Keratinocyte (primary cell): Measurements from ENCODE around the gene SSTR5. TPM values are rescaled to one million over a fixed set of nuclear protein-coding genes. Genes with fewer than 3 reads are reported as not detected.

ENCODE experiments used
- DNase-seq: peaks from one replicate; pipeline ENCODE4 v3.0.0-alpha.2; 2011; ENCODE audit warnings: low read depth, missing footprints, low spot score
- FAIRE-seq: peaks from 2 replicates; lab custom pipeline; 2011; peaks lifted over from hg19 to GRCh38; lab: Jason Lieb, UNC
- H2AFZ ChIP-seq: 2 replicates; pipeline ENCODE4 v1.6.0; 2012; ENCODE audit warnings: low read length, control low read depth, inconsistent platforms; ENCODE audit not compliant: control insufficient read depth
- H3K27ac ChIP-seq: 2 replicates; pipeline ENCODE4 v1.5.1; 2011; ENCODE audit warnings: low read length; ENCODE audit not compliant: control insufficient read depth, insufficient read depth
- H3K27me3 ChIP-seq: 3 replicates; pipeline ENCODE4 v1.6.0; 2011; ENCODE audit warnings: low read length; ENCODE audit not compliant: control insufficient read depth, insufficient read depth; ENCODE audit errors: extremely low read depth
- H3K36me3 ChIP-seq, 2 experiments: 2 replicates in 1 of 2; 3 replicates in 1 of 2; pipeline ENCODE4 v1.5.1; 2011; ENCODE audit warnings: low read length in 2 of 2, mild to moderate bottlenecking in 1 of 2; ENCODE audit not compliant: control insufficient read depth in 2 of 2, insufficient read depth in 2 of 2; ENCODE audit errors: extremely low read depth in 1 of 2
- H3K4me1 ChIP-seq: 3 replicates; pipeline ENCODE4 v1.5.1; 2011; ENCODE audit warnings: low read length; ENCODE audit not compliant: control insufficient read depth, insufficient read depth; ENCODE audit errors: extremely low read depth
- H3K4me2 ChIP-seq: 3 replicates; pipeline ENCODE4 v1.6.0; 2011; ENCODE audit warnings: low read depth, low read length; ENCODE audit not compliant: control insufficient read depth, insufficient read depth; ENCODE audit errors: extremely low read depth
- H3K4me3 ChIP-seq, 3 experiments: fragments of 200-600 bp in 1 of 3; sonication (generic) in 1 of 3; 2 replicates in 2 of 3; 3 replicates in 1 of 3; pipeline ENCODE4 v1.5.1; 2011 to 2016; ENCODE audit warnings: low read length in 3 of 3, mild to moderate bottlenecking in 3 of 3, control low read depth in 2 of 3, inconsistent platforms in 1 of 3, low read depth in 1 of 3, mixed read lengths in 1 of 3, mixed run types in 1 of 3, moderate library complexity in 1 of 3; ENCODE audit not compliant: control insufficient read depth in 2 of 3, insufficient read depth in 2 of 3; ENCODE audit errors: extremely low read depth in 1 of 3
- H3K79me2 ChIP-seq: 2 replicates; pipeline ENCODE4 v1.6.0; 2012; ENCODE audit warnings: low read length; ENCODE audit not compliant: control insufficient read depth, insufficient read depth
- H3K9ac ChIP-seq: 3 replicates; pipeline ENCODE4 v1.6.0; 2011; ENCODE audit warnings: low read length; ENCODE audit not compliant: control insufficient read depth, insufficient read depth; ENCODE audit errors: extremely low read depth
- H3K9me1 ChIP-seq: 3 replicates; pipeline ENCODE4 v1.6.0; 2011; ENCODE audit warnings: low read length; ENCODE audit not compliant: control insufficient read depth, insufficient read depth; ENCODE audit errors: extremely low read depth
- H3K9me3 ChIP-seq: 2 replicates; pipeline ENCODE4 v1.5.1; 2012; ENCODE audit warnings: low read depth, low read length; ENCODE audit not compliant: control insufficient read depth
- H4K20me1 ChIP-seq: 3 replicates; pipeline ENCODE4 v1.6.0; 2011; ENCODE audit warnings: low read length; ENCODE audit not compliant: control insufficient read depth, insufficient read depth; ENCODE audit errors: extremely low read depth
- CTCF ChIP-seq, 3 experiments: IDR thresholded peaks in 1 of 3; conservative IDR thresholded peaks in 1 of 3; optimal IDR thresholded peaks in 1 of 3; 2 replicates in 2 of 3; 3 replicates in 1 of 3; pipeline versions ENCODE3 to v1.5.1; 2011; ENCODE audit warnings: low read length in 3 of 3, mild to moderate bottlenecking in 3 of 3, moderate library complexity in 2 of 3, control low read depth in 1 of 3, inconsistent platforms in 1 of 3; ENCODE audit not compliant: insufficient read depth in 2 of 3; ENCODE audit errors: extremely low read depth in 1 of 3
- EZH2 ChIP-seq: IDR thresholded peaks from one replicate; pipeline ENCODE4 v1.6.1; 2012; ENCODE audit warnings: inconsistent platforms, mild to moderate bottlenecking, low read length, moderate library complexity
- dilution Hi-C: fragments of 300-500 bp; cut with MboI; formaldehyde crosslinking; loops from one replicate; pipeline ENCODE4 v1.7.0; 2020; ENCODE audit warnings: low sequenced_read_pairs; ENCODE audit not compliant: extremely low pct_ligation_motif_present
- polyA plus RNA-seq, 5 experiments: library from polyadenylated mRNA; depleted of rRNA in 3 of 5; stranded (reverse) in 3 of 5; stranded (forward) in 1 of 5; unstranded in 1 of 5; fragments of >200 nt; gene quantifications; 1 replicate in 1 of 5; 2 replicates in 3 of 5; 3 replicates in 1 of 5; pipeline versions ENCODE4 v1.2.1 to v1.2.3, GENCODE V29; 2011 to 2012; ENCODE audit warnings: missing spikeins in 2 of 5, low read depth in 1 of 5, low replicate concordance in 1 of 5

The SSTR5 gene
- polyA plus RNA-seq, 1 donor (not counting 4 experiments of a cell fraction or from before 2014, with no cell fraction given): not detected

DNA sequence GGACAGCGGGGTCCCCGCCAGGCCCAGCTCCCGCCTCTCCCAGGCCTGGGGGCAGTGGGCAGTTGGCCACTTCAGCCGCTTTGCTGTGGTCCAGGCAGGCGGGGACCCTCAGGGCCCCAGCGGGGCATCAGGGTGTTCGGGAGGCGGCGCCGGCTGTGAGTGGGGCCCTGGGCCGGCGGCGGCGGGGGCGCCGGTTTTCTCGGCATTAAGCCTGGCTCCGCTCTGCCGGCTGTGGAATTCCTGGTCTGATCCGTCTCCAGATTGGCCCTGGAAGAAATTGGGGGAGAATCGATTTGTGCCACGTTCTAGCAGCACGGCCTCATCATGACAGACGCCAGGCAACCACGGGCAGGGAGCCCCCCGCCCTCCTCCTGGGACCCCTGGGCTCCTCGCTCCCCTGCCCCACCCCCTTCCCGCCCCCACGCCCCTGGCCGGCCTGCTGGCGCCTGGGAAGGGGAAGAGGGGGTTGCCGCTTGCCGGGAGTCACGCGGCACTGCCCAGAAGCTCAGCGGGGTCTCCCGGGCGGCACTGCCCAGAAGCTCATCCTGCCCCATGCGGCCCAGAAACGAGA lies 28.6 kb upstream of the SSTR5 start:
- no peak for FAIRE-seq
- no peaks in the 10 kb centered on the region for H3K4me1 ChIP-seq

DNA sequence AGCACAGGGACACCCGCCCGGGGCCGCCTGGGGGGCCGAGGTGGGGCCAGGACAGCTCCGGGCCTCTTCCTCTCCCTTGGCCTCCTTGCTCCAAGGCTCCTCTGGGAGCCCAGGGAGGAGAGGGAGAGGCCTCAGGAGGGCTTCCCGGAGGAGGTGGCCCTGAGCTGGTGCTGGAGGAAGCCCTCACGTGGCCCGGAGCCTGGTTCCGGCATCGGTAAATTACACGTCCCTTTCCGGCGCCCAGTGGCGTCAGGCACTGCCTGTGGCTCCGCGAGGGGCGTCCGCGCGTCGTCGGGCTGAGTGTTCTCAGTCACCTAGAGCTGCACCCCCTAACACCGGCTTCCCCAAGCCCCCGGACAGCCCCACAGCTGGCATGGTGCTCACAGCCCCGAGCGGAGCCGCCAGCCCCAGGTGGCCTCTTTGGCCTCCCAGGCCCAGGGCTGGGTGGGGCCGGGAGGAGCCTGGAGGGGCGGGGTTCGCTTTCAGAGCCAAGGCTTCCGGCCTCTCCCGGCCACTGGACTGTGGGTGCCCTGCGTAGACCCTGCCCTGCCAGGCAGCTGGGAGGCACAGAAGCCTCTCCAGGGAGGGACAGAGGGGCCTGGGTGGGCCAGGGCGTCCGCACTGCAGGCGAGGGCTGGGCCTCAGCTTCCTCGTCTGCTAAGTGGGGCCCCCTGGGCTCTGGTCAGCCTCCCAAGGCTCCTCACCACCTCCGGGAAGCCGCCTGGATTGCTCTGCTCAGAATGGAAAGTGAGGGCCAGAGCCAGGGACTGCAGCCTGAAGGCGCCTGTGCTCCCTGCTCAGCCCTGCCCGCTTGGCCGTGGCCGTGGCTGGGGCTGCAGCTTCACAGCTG lies 27.9 kb upstream of the SSTR5 start:
- no peak overlapping the region for H3K4me2 ChIP-seq
- no peaks in the 10 kb centered on the region for H4K20me1 ChIP-seq
- no peak overlapping the region for H3K9ac ChIP-seq
- no peaks in the 10 kb centered on the region for H3K79me2 ChIP-seq
- H3K27me3 ChIP-seq: peaks cover 17% of the 10 kb centered on the region
- no peaks in the 10 kb centered on the region for H3K9me3 ChIP-seq
- no peak for DNase-seq
- H3K4me3 ChIP-seq: no peak overlapping the region
- H3K9me1 ChIP-seq: no peaks in the 10 kb centered on the region
- H3K4me1 ChIP-seq: no peaks in the 10 kb centered on the region
- FAIRE-seq: no peak
- no peak overlapping the region for H3K27ac ChIP-seq
- dilution Hi-C loops: no loop called here
- no peak for TF ChIP-seq CTCF (optimal IDR thresholded peaks at IDR 0.05 in 1 of 3, IDR thresholded peaks at IDR 0.05 in 1 of 3, conservative IDR thresholded peaks at IDR 0.05 in 1 of 3; ENCODE audit: extremely low read depth in 1 of 3, insufficient read depth in 2 of 3, low read length in 3 of 3)
- no peak for TF ChIP-seq EZH2
- H2AFZ ChIP-seq: no peak overlapping the region
- no peaks in the 10 kb centered on the region for H3K36me3 ChIP-seq

More for the DNA sequence above, 28.6 kb upstream of the SSTR5 start:
- Histone ChIP-seq H3K36me3 (no peaks in the 10 kb centered on the region), H3K27me3 (peaks cover 20% of the 10 kb centered on the region), H3K9me1 (no peaks in the 10 kb centered on the region), H3K79me2 (no peaks in the 10 kb centered on the region), H3K27ac (no peak overlapping the region), H3K4me3 (no peak overlapping the region), H2AFZ (no peak overlapping the region), H3K4me2 (no peak overlapping the region), H4K20me1 (no peaks in the 10 kb centered on the region), H3K9ac (no peak overlapping the region), H3K9me3 (no peaks in the 10 kb centered on the region)
- no peak for DNase-seq
- dilution Hi-C loops: no loop called here
- no peak for TF ChIP-seq CTCF (optimal IDR thresholded peaks at IDR 0.05 in 1 of 3, IDR thresholded peaks at IDR 0.05 in 1 of 3, conservative IDR thresholded peaks at IDR 0.05 in 1 of 3; ENCODE audit: extremely low read depth in 1 of 3, insufficient read depth in 2 of 3, low read length in 3 of 3)
